HPDE6-E6E7 (cell line): ENCODE results near the gene CHRNE.
"Not testable (repeated sequence)": the region's sequence is repeated elsewhere in the genome, so short reads cannot be mapped to it uniquely, and the experiment has no call there.

Source experiments
- DNase-seq: peaks from one replicate; pipeline ENCODE4 v3.0.0; 2011; ENCODE audit warnings: missing footprints; ENCODE audit errors: extremely low spot score

CHRNE gene

GRCh38 chr17:4939796-4940554, 37.1 kb upstream of the CHRNE start, which contains the start of the genes RNF167 and SLC25A11:
TSS of gene RNF167 (plus strand) at chr17:4940268. CDS start at chr17:4940910, 642 bp downstream.
TSS of gene SLC25A11 (minus strand) at chr17:4940046. CDS start at chr17:4939910, 136 bp downstream.
- peak; percentile 96 for DNase-seq

DNA sequence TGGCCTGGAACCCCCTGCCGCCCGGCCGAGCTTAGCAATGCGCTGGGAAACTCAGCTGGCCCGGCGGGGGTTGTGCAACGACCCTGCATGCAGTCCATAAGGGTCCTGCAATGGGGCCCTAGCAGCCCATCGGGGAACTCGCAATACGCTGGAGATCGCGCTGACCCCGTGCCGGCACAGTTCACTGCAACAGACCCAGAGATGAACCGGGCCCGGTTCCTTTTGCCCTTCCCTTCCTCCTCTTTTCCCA, 36.6 kb upstream of the CHRNE start:
- DNase-seq, result no peak

DNA sequence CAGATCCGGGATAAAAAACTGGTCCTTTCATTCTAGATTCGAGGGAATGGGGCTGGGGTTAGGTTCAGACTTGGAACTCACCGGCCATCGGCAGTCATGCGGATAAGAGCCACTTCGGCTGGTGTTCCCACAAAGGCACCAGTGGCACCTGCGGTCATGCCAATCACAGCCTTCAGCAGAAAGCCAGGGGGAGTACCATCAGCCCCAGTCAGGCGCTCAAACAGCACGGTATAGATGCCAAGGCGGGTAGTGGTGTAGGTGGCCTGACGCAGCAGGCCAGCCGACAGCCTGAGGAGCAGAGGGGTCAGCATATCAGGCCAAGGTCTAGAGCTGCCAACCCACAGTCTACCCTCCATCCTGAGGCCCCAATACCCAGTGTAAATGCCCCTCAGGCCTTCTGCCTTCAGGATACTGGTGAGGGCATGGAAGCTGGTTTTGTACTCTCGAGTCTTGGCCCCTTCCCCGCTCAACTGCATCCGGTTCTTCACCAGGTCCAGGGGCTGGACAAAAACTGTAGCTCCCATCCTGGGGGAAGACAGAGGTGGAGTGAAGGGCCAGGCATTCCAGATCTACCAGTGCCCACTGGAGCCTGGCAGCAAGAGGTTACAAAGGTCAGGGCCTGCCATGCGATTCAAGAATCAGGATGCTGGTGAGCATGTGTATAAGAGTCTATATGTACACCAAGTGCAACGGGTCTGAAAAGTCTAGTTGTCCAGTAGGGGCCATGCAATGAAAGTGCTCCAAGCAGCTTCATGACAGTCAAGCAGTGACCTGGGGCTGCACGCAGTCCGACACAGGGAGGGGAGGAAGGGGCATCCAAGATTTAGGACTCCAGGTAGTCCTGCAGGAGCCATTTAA, 36.0 kb upstream of the CHRNE start:
- no peak for DNase-seq

DNA sequence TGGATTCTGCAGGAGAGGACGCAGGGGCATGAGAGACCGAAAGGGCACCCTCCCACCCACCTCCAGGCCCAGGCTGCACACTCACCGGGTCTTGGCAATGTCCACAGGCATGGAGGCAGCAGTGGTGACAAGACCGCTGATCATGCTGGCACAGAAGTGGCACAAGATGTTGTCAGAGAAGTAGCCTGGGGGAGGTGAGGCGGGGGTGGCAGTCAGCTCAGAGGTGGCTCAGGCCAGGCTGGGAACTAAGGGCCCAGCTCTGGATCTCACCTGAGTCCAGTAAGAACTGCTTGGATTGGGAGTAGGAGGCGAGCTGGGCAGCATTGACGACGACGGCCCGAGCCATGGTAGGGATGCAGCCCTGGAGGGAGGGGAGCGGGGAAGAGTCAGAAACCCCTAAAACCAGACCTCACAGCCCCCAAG, 35.2 kb upstream of the CHRNE start:
- DNase-seq, result no peak

DNA sequence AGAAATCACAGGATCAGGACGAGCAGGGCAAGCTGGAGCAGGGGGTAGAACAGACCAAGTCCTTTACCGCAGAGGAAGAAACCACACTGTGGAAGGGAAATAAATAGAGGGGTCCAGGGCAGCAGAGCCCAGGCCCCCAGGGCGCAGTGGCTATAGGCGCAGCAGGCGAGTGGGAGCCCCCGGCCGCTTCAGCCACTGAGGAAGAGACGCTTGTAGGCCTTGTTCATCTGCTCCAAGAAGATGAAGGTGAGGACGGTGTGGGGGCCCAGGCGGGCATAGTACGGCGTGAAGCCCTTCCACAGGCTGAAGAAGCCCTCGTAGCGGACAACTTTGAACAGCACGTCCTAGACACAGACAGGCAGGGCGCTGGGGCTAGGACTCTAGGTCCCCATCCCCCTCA, 34.7 kb upstream of the CHRNE start:
- DNase-seq, result no peak

GRCh38 chr17:4936436-4936835, 33.5 kb upstream of the CHRNE start:
- no peak for DNase-seq

DNA sequence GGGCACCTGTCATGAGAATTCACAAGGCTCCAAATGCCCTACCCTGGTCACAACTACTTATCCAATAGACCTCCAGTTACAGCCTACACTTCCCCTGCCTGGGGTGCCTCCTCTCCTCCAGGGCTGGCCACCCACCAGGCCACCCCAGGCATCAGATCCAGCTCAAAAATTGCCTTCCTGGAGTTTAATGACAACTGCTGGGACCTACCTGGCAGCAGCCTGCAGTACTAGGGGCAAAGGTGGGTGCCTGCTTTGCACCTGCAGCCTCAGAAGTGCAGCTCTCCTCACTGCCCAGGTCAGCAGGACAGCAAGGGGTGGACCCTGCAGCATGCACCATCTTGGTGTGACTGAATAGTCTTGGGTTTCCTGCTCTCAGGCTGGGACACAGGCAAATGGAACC, 32.8 kb upstream of the CHRNE start:
- no peak for DNase-seq

DNA sequence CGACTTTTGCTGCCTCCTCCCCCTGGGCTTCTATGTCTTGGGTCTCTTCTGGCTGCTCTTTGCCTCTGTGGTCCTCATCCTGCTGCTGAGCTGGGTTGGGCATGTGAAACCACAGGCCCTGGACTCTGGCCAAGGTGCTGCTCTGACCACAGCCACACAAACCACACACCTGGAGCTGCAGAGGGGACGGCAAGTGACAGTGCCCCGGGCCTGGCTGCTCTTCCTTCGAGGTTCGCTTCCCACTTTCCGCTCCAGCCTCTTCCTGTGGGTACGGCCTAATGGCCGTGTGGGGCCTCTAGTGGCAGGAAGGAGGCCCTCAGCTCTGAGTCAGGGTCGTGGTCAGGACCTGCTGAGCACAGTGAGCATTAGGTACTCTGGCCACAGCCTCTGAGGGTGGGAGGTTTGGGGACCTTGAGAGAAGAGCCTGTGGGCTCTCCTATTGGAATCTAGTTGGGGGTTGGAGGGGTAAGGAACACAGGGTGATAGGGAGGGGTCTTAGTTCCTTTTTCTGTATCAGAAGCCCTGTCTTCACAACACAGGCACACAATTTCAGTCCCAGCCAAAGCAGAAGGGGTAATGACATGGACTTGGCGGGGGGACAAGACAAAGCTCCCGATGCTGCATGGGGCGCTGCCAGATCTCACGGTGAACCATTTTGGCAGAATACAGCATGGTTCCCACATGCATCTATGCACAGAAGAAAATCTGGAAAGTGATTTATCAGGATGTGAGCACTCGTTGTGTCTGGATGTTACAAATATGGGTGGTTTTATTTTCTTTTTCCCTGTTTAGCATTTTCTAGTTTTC, 31.5 kb upstream of the CHRNE start:
- DNase-seq, result no peak

- no peak for DNase-seq
These were observed 30.7 kb upstream of the CHRNE start for GRCh38 chr17:4933646-4934045.

- DNase-seq, result no peak
These were observed 29.9 kb upstream of the CHRNE start for GRCh38 chr17:4932756-4933155.

DNA sequence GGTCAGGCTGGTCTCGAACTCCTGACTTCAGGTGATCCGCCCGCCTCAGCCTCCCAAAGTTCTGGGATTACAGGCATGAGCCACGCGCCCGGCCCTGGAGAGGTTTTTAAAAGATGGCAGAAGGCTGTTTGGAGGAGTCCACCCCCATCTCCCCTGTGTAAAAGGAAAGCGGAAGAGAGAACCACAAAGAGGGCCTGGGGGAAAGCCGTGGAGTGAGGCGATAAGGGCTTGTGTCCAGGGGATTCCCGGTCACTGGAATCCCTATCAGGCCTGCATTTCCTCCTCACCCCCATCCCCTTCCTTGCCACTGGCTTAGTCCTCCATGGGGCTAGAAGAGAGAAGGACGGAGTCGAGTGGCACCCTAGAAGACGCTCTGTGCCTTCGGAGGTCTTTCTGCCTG, 29.1 kb upstream of the CHRNE start, which contains the start of gene GP1BA:
Gene GP1BA, plus strand, starts transcription at position 315 of the 400 bp plus-strand sequence. CDS start 328 bp downstream, outside the sequence.
- DNase-seq, result no peak

DNA sequence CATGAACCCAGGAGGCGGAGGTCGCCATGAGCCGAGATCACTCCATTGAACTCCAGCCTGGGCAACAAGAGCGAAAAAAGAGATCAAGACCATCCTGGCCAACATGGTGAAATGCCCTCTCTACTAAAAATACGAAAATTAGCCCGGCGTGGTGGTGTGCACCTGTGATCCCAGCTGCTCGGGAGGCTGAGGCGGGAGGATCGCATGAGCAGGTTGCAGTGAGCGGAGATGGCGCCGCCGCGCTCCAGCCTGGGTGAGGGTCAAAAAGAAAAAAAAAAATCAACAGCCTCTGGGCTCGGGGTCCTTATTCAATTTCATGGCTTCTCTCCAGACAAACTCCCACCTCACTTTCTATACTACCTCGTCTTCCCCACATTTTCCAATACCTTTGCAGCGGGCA, 26.0 kb upstream of the CHRNE start:
- no peak for DNase-seq

DNA sequence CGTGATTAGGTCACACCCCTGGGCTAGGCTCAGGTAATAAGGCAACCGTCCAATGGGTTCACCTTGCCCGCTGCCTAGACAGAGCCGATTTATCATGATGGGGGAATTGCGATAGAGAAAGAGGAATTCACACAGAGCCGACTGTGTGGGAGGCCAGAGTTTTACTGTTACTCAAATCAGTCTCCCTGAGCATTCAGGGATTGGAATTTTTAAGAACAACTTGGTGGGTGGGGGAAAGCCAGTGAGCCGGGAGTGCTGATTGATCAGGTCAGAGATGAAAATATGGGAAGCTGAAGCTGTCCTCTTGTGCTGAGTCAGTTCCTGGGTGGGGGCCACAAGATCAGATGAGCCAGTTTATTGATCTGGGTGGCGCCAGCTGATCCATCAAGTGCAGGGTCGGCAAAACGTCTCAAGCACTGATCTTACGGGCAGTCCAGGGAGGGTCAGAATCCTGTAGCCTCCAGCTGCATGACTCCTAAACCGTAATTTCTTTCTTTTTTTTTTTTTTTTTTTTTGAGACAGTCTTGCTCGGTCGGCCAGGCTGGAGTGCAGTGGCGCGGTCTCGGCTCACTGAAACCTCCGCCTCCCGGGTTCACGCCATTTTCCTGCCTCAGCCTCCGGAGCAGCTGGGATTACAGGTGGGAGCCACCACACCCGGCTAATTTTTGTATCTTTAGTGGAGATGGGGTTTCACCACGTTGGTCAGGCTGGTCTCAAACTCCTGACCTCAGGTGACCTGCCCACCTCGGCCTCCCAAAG, 23.9 kb upstream of the CHRNE start:
- DNase-seq, result not testable (repeated sequence)

DNA sequence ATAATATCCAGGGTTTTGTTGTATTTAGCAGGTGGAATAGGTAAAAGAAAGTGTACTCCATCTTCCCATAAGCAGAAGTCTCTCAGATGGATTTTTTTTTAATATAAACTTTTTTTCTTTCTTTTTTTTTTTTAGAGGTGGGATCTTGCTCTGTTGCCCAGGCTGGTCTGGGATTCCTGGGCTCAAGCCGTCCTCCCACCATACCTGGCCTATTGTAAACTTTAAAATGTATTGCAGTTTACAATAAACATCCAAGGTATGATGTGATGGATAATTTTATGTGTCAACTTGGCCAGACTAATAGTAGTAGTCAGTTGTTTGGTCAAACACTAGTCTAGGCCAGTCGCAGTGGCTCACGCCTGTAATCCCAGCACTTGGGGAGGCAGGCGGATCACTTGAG, 18.4 kb upstream of the CHRNE start:
- no peak for DNase-seq

GRCh38 chr17:4920351-4921048, 17.6 kb upstream of the CHRNE start:
- DNase-seq, result no peak

DNA sequence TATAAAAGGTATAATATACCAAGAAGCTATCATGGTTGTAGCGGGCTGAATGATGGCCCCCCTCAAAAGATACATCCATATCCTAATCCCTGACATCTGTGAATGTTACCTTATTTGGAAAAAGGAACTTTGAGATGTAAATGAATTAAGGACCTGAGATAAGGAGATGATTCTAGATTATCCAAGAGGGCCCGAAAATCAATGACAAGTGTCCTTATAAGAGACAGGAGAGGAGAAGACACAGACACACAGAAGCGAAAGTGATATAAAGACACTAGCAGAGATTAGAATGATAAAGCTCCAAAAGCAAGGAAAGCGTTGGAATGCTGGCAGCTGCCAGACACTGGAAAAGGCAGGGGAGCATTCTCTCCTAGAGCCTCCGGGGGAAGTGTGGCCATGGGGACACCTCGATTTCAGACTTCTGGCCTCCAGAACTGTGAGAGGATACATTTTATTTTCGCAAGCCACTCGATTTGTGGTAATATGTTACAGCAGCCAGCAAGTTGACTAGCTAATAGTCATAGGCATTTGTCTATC, 16.7 kb upstream of the CHRNE start:
- DNase-seq, result no peak

- DNase-seq, result not testable (repeated sequence)
These were observed 11.7 kb upstream of the CHRNE start for GRCh38 chr17:4914551-4914950.

GRCh38 chr17:4913994-4914393, 11.1 kb upstream of the CHRNE start:
- no peak for DNase-seq

- peak; percentile 84 for DNase-seq
These were observed 6.0 kb upstream of the CHRNE start for GRCh38 chr17:4908711-4909496.

DNA sequence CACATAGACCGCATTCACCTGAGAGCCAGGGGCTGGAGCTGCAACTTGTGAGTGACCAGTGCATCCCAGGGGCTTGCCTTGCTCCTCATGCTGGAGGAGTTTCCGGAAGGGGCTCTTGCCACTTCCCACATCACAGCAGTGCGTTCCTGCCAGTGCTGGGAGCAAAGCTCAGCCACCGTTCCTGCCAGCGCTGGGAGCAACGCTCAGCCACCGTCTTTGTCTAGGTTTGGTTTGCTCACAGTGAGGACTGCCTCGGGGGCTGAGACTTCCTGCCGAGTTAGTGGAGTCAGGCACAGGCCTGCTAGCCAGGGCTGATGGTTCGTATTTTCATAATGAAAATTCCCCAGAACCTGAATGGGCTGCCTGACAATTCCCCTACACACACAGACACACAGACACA, 5.4 kb upstream of the CHRNE start:
- peak; percentile 49 for DNase-seq
